Left ventricle myocardium inferior (tissue), 1 donor: ENCODE measurements around the gene FANCE. TPM values are rescaled to one million over a fixed set of nuclear protein-coding genes. Genes with fewer than 3 reads are reported as not detected.

Experiments
- DNase-seq: peaks from one replicate; pipeline ENCODE4 v3.0.0-alpha.2; 2020
- H3K27ac ChIP-seq: fragments of 200-600 bp; replicated peaks from 2 replicates; pipeline ENCODE4 v1.8.0; 2021
- H3K27me3 ChIP-seq: fragments of 200-600 bp; 2 replicates; pipeline ENCODE4 v1.8.0; 2021; ENCODE audit warnings: low read depth
- H3K36me3 ChIP-seq: fragments of 200-600 bp; 2 replicates; pipeline ENCODE4 v1.8.0; 2021
- H3K4me1 ChIP-seq: fragments of 200-600 bp; 2 replicates; pipeline ENCODE4 v1.8.0; 2021
- H3K4me3 ChIP-seq: fragments of 200-600 bp; 2 replicates; pipeline ENCODE4 v1.8.0; 2021; ENCODE audit warnings: mild to moderate bottlenecking, moderate library complexity
- H3K9me3 ChIP-seq: fragments of 200-600 bp; replicated peaks from 2 replicates; pipeline ENCODE4 v1.8.0; 2021
- CTCF ChIP-seq: fragments of 200-600 bp; IDR thresholded peaks from 2 replicates; pipeline ENCODE4 v1.8.0; 2021; ENCODE audit warnings: antibody characterized with exemption, mild to moderate bottlenecking, borderline replicate concordance
- intact Hi-C: fragments of 100-400 bp; cut with micrococcal nuclease; formaldehyde crosslinking; loops from one replicate; pipeline ENCODE4 v1.11.0; 2022
- total RNA-seq: library from RNA; stranded (reverse); fragmentation: NEBNext Ultra II Directional; extraction: Animal tissue kit (Norgen Biotek cat#: 25700); gene quantifications from one replicate; pipeline ENCODE4 v1.2.1, GENCODE V29; 2021
- donor health status: DM: no; HTN: yes; CAD: no; lungs with severe emphysema.

The FANCE gene
- total RNA-seq, 1 donor from 2014 or later = 3.7 TPM

DNA sequence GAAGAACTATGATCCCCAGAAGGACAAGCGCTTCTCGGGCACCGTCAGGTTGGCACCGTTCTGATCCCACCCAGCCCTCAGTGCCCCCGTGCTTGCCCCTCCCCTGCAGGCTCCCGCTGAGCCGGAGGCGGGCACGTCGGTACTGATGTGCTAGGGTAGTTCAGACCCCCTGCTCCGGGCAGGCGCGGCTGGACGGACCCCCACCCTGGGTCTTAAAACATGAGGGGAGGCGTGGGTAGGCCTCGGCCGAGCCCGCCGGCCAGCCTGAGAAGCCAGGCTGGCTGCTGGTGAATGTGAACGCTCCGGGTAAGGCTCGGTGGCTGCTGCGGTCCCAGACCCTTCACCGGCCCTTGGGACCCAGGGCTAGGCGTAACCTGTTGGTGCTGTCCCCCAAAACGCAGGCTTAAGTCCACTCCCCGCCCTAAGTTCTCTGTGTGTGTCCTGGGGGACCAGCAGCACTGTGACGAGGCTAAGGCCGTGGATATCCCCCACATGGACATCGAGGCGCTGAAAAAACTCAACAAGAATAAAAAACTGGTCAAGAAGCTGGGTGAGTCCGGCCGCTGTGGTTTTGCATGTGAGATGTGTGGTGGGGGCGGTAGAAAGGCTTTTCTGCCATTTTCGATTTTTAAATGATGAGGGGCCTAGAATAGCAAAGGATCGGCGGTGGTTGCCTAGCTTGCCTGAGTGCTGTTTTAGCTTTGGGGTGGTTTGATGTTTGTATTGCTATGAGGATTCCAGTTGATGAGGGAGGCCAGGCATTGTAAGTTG lies 17.0 kb downstream of the FANCE start:
- Histone ChIP-seq H3K27me3 (no peaks in the 10 kb centered on the region), H3K9me3 (no peaks in the 10 kb centered on the region), H3K4me3 (peak overlapping the region; percentile 78), H3K36me3 (peaks cover 42% of the 10 kb centered on the region), H3K4me1 (peaks cover 59% of the 10 kb centered on the region), H3K27ac (peak overlapping the region; percentile 85)
- no peak for DNase-seq
- TF ChIP-seq CTCF = no peak
- intact Hi-C loops = no loop called here

GRCh38 chr6:35469751-35470662 lies 17.9 kb downstream of the FANCE start:
- peaks cover 50% of the 10 kb centered on the region for H3K36me3 ChIP-seq
- no peak for TF ChIP-seq CTCF
- peaks cover 59% of the 10 kb centered on the region for H3K4me1 ChIP-seq
- H3K27me3 ChIP-seq = no peaks in the 10 kb centered on the region
- intact Hi-C loops = no loop called here
- peak overlapping the region; percentile 85 for H3K27ac ChIP-seq
- peak overlapping the region; percentile 78 for H3K4me3 ChIP-seq
- no peak for DNase-seq
- no peaks in the 10 kb centered on the region for H3K9me3 ChIP-seq

GRCh38 chr6:35470663-35471120 lies 18.6 kb downstream of the FANCE start:
- Histone ChIP-seq H3K4me3 (peak overlapping the region; percentile 78), H3K36me3 (peaks cover 56% of the 10 kb centered on the region), H3K27me3 (no peaks in the 10 kb centered on the region), H3K27ac (no peak overlapping the region), H3K4me1 (peaks cover 59% of the 10 kb centered on the region), H3K9me3 (no peaks in the 10 kb centered on the region)
- intact Hi-C loops = no loop called here
- TF ChIP-seq CTCF = no peak
- no peak for DNase-seq

GRCh38 chr6:35471836-35472345 lies 19.8 kb downstream of the FANCE start:
- Histone ChIP-seq H3K27me3 (no peaks in the 10 kb centered on the region), H3K4me3 (no peak overlapping the region), H3K9me3 (no peaks in the 10 kb centered on the region), H3K36me3 (peaks cover 68% of the 10 kb centered on the region), H3K27ac (peak overlapping the region; percentile 37), H3K4me1 (peaks cover 59% of the 10 kb centered on the region)
- DNase-seq = no peak
- TF ChIP-seq CTCF = no peak
- intact Hi-C loops = no loop called here

GRCh38 chr6:35473075-35473849 lies 21.1 kb downstream of the FANCE start:
- Histone ChIP-seq H3K4me1 (peaks cover 53% of the 10 kb centered on the region), H3K36me3 (peaks cover 76% of the 10 kb centered on the region), H3K4me3 (no peak overlapping the region), H3K27ac (no peak overlapping the region), H3K9me3 (no peaks in the 10 kb centered on the region), H3K27me3 (no peaks in the 10 kb centered on the region)
- DNase-seq = no peak
- TF ChIP-seq CTCF = no peak
- intact Hi-C loops = no loop called here
